HPDE6-E6E7 (cell line): ENCODE measurements around the gene CNTN1.

Experiments
- DNase-seq: peaks from one replicate; pipeline ENCODE4 v3.0.0; 2011; ENCODE audit warnings: missing footprints; ENCODE audit errors: extremely low spot score

CNTN1 gene

DNA sequence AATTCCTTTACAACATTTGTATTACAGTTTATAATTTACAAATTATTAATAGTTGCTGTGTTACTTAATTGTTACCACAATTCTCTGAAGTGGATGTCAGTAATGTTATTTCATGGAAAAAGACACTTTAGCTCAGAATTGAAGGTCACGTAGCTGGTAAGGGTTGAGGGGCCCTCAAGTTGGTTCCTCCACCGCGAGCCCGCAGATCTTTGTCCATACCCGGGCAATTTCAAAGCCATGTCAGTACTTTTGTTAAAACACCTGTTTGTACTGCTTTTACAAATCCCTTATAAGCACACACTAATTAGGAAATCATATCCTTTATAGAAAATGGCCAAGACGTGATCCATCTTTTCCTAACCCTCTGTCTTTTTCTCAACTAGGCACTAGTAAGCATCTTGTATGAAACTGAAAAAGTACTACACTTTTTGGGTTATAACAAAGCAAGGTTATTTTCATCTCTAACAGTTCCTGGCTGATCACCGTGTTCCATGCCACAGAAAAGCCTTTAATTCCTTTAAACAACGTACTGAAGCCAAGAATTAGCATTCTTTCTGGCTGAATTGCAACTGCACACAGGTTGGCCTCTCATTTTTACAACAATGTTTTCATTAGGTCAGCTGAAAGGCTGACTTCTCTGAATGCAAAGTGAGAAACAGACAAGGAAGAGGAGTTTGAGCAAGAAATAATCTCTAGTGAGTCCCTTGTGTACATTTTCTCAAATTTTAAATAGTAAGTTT is 76.1 kb downstream of the CNTN1 start:
- DNase-seq: no peak

GRCh38 chr12:40769846-40770245 is 77.6 kb downstream of the CNTN1 start:
- no peak for DNase-seq

GRCh38 chr12:40770781-40771180 is 78.5 kb downstream of the CNTN1 start:
- no peak for DNase-seq

- no peak for DNase-seq
Measured at GRCh38 chr12:40775661-40776060, 83.4 kb downstream of the CNTN1 start.

- DNase-seq: no peak
Measured at GRCh38 chr12:40784102-40784501, 91.9 kb downstream of the CNTN1 start.

GRCh38 chr12:40788276-40788675 is 96.0 kb downstream of the CNTN1 start:
- DNase-seq: no peak

DNA sequence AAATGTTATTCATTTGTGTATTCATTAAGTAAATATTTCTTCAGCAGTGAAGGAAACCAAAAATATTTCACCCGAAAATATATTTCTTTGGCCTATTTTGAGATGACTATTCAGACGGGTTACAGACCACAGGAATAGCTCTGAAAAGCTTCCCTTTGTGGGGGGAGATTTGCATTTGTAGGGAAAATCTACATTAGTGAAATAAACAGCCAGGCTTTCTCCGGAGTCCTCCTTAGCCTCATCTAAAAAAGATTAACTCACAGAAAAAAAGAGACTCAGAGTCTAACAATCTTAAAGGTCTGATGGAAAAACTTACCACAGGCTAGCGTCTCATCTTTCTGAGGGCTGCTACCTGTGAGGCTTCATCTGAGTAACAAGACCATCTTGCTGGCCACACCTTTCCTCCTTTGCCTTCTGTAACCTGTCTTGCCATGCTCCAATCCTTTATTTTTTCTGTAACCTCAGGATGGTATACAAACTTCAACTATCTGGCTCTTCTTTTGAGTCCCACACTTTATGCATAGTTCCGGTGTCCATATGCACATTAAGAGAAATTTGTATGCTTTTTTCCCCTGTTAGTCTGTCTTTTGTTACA is 100.7 kb downstream of the CNTN1 start:
- no peak for DNase-seq

- no peak for DNase-seq
Measured at GRCh38 chr12:40793471-40793870, 101.2 kb downstream of the CNTN1 start.

DNA sequence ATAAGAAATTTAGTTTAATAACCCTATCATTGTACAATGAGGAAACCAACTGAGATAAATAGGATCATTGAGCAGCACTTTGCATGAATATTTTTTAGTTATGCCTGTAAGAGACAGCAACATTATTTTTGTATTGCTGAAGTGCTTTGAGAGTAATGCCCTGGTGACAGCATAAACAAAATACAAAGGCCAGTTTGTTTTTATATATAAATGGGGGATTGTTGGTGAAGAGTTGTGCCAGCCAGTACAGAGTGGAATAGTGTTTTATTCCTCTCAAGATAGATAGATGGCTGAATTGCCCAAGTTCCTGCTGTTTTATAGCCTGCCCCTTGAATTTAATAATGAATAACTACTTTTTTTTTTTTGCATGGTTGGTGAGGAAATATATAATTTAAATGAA is 101.8 kb downstream of the CNTN1 start:
- DNase-seq: no peak

- no peak for DNase-seq
Measured at GRCh38 chr12:40801082-40801481, 108.8 kb downstream of the CNTN1 start.

DNA sequence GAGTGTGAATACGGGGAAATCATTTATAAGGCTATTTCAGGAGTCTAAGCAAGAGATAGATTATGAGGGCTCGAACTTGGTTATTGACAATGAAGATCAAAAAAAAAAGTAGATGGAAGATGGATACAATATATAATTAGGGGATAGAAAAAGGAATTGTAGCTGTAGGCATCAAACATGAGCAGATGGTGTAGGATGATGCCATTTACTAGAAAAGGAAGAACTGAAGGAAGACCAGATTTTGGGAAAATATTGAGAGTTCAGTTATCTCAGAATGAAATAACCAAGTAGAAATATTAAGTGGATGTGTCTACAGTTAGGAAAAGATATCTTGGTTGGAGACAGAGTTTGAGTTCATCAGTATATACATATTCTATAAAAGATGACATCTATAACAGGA is 109.6 kb downstream of the CNTN1 start:
- DNase-seq: no peak

GRCh38 chr12:40802656-40803055 is 110.4 kb downstream of the CNTN1 start:
- no peak for DNase-seq

DNA sequence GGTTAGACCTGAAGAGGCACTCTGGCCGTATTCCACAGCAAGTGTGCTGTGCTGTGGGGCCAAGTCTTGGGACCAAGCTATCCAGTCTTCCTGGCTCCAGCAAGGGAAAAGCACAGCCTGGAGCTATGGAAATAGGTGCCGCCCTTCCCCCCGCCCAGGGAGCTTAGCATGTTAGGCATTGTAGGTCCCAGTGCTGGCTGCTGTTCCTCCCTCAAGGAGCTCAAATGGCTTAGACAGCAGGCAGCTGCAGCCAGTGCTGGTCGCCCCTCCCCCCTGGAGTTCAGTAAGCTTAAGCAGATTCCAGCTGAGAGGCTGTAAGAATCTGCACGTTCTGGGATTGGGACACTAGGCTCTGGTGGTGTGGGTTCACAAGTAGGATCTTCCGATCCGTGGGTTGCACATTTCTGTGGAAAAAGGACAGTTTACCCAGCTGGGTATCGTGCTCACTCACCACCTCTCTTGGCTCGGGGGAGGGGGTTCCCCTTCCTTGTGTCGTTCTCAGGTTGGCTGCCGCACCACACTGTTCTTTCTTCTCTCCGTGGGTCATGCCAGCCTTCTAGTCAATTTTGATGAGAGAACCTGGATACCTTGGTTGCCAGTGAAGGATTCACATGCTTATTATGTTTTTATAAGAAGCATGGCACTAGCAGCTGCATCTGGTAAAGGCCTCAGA is 127.3 kb downstream of the CNTN1 start:
- no peak for DNase-seq

- no peak for DNase-seq
Measured at GRCh38 chr12:40820794-40821484, 128.7 kb downstream of the CNTN1 start.

- DNase-seq: no peak
Measured at GRCh38 chr12:40825156-40825555, 132.9 kb downstream of the CNTN1 start.

- DNase-seq: no peak
Measured at GRCh38 chr12:40827683-40828592, 135.7 kb downstream of the CNTN1 start.

GRCh38 chr12:40828593-40828990 is 136.4 kb downstream of the CNTN1 start:
- DNase-seq: no peak

GRCh38 chr12:40829738-40830144 is 137.5 kb downstream of the CNTN1 start:
- DNase-seq: peak; percentile 34

GRCh38 chr12:40831916-40832315 is 139.7 kb downstream of the CNTN1 start:
- peak; percentile 8 for DNase-seq

DNA sequence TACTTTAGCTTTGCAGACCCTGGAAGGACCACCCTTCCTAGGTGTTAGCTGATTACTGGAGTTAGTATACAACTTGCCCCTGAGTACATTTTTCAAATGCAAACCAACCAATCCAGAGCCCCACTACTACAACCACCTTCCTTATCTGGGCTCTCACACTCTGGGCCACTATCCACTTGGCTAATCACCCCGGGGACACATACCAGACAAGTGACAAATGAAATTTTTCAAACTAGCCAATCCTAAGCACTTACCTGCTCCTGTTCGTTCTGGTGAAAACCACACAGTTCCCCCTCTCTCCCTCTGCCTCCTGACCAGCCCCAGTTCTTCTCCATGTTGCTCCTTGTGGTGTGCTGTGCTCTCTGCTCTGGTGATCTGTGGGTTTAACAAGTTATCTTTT is 140.4 kb downstream of the CNTN1 start:
- no peak for DNase-seq

- no peak for DNase-seq
Measured at GRCh38 chr12:40833818-40834217, 141.6 kb downstream of the CNTN1 start.
